ENCODE measurements around the gene NT5E. TPM values are rescaled to one million over a fixed set of nuclear protein-coding genes. Genes with fewer than 3 reads are reported as not detected.

Gene NT5E
- polyA plus RNA-seq, 1 of the 3 experiments (the other 2 are of a cell fraction), result 443 TPM

- Histone ChIP-seq H3K4me3 (ENCODE audit: low read depth in 2 of 2, low read length in 1 of 2) (no peak overlapping the region), H3K27ac (ENCODE audit: low read depth in 2 of 2, low read length in 1 of 2) (no peak overlapping the region), H3K79me2 (ENCODE audit: insufficient read depth) (no peaks in the 10 kb centered on the region), H3K9me3 (peaks cover 4% of the 10 kb centered on the region; the same call in 1 of the 2 replicates), H3K36me3 (replicated peaks in 1 of 2; ENCODE audit: control insufficient read depth in 1 of 2, insufficient read depth in 2 of 2, low read length in 1 of 2) (no peaks in the 10 kb centered on the region), H4K20me1 (ENCODE audit: insufficient read depth) (no peaks in the 10 kb centered on the region), H3K9me2 (no peaks in the 10 kb centered on the region), H3K4me2 (no peak overlapping the region), H3K4me1 (ENCODE audit: control insufficient read depth in 1 of 2, insufficient read depth in 2 of 2, low read depth in 1 of 2, low read length in 1 of 2) (no peaks in the 10 kb centered on the region; a peak in 1 of 4 replicates), H3F3A (replicated peaks; ENCODE audit: insufficient read depth) (peaks cover 4% of the 10 kb centered on the region), H2AFZ (ENCODE audit: low read depth) (no peak overlapping the region), H3K9ac (no peak overlapping the region), H3K27me3 (ENCODE audit: insufficient read depth) (no peaks in the 10 kb centered on the region)
- DNase-seq, result no peak
- 54% methylated on average over 1 of the region's 1 CpG for WGBS (ENCODE audit: low lambda C conversion rate)
- CTCF ChIA-PET, result no interaction called here
- POLR2A ChIA-PET, result no interaction called here
- no peak for TF ChIP-seq JUND (IDR thresholded peaks at IDR 0.05)
- TF ChIP-seq TCF12 (IDR thresholded peaks at IDR 0.05), result no peak
- TF ChIP-seq, protein P1, sequence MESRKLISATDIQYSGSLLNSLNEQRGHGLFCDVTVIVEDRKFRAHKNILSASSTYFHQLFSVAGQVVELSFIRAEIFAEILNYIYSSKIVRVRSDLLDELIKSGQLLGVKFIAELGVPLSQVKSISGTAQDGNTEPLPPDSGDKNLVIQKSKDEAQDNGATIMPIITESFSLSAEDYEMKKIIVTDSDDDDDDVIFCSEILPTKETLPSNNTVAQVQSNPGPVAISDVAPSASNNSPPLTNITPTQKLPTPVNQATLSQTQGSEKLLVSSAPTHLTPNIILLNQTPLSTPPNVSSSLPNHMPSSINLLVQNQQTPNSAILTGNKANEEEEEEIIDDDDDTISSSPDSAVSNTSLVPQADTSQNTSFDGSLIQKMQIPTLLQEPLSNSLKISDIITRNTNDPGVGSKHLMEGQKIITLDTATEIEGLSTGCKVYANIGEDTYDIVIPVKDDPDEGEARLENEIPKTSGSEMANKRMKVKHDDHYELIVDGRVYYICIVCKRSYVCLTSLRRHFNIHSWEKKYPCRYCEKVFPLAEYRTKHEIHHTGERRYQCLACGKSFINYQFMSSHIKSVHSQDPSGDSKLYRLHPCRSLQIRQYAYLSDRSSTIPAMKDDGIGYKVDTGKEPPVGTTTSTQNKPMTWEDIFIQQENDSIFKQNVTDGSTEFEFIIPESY (IDR thresholded peaks at IDR 0.05; ENCODE audit: borderline replicate concordance, low read depth), result no peak
- TF ChIP-seq RCOR1 (IDR thresholded peaks at IDR 0.05; ENCODE audit: low read length), result no peak
- TF ChIP-seq MXI1 (IDR thresholded peaks at IDR 0.05; ENCODE audit: low read depth, low read length), result no peak
- TF ChIP-seq MEF2A (IDR thresholded peaks at IDR 0.05; ENCODE audit: borderline replicate concordance, low read depth), result no peak
- no peak for TF ChIP-seq FOXM1 (IDR thresholded peaks at IDR 0.05; ENCODE audit: low read depth)
- no peak for TF ChIP-seq CTCF (IDR thresholded peaks at IDR 0.05)
- no peak for TF ChIP-seq IRF3 (IDR thresholded peaks at IDR 0.05; ENCODE audit: low read depth, low read length)
Observed at GRCh38 chr6:85428486-85428885, 21.4 kb upstream of the NT5E start.

DNA sequence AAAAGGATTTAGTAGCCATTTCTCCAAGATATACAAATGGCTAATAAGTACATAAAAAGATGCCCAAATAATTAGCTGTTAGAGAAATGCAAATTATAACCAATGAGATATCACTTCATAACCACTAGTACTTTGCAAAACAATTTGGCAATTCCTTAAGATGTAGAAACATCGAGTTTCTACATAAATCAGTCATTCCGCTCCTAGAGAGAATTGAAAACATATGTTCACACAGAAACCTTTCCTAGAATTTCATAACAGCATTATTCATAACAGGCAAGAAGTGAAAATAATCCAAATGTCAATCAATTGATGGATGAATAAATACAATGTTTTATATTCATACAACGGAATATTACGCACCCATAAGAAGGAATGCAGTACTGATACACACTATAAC is 20.5 kb upstream of the NT5E start:
- H3K9me3 ChIP-seq, result peaks cover 9% of the 10 kb centered on the region
- ChIA-PET POLR2A (no interaction called here), CTCF (interaction anchor here (0.6 to 1.7 kb wide), 2 partner anchors 53 to 54 kb away, joined by 3 to 4 read pairs; no protein-coding TSS in a partner anchor)
- no peak overlapping the region for H3K9ac ChIP-seq
- DNase-seq, result no peak
- H4K20me1 ChIP-seq (ENCODE audit: insufficient read depth), result no peaks in the 10 kb centered on the region
- H2AFZ ChIP-seq (ENCODE audit: low read depth), result no peak overlapping the region
- no peaks in the 10 kb centered on the region for H3K79me2 ChIP-seq (ENCODE audit: insufficient read depth)
- WGBS (ENCODE audit: low lambda C conversion rate), result 81% methylated on average over 4 of the region's 4 CpGs
- no peak overlapping the region for H3K4me3 ChIP-seq (ENCODE audit: low read depth in 2 of 2, low read length in 1 of 2)
- no peaks in the 10 kb centered on the region for H3K9me2 ChIP-seq
- no peaks in the 10 kb centered on the region for H3K4me1 ChIP-seq (ENCODE audit: control insufficient read depth in 1 of 2, insufficient read depth in 2 of 2, low read depth in 1 of 2, low read length in 1 of 2)
- no peaks in the 10 kb centered on the region for H3K27me3 ChIP-seq (ENCODE audit: insufficient read depth)
- no peaks in the 10 kb centered on the region for H3K36me3 ChIP-seq (replicated peaks in 1 of 2; ENCODE audit: control insufficient read depth in 1 of 2, insufficient read depth in 2 of 2, low read length in 1 of 2)
- H3K4me2 ChIP-seq, result no peak overlapping the region
- no peak overlapping the region for H3K27ac ChIP-seq (ENCODE audit: low read depth in 2 of 2, low read length in 1 of 2)
- peaks cover 4% of the 10 kb centered on the region for H3F3A ChIP-seq (replicated peaks; ENCODE audit: insufficient read depth)
- TF ChIP-seq RXRA (IDR thresholded peaks at IDR 0.05; ENCODE audit: borderline replicate concordance, low read depth) (no peak), PBX3 (IDR thresholded peaks at IDR 0.05) (no peak), TCF12 (IDR thresholded peaks at IDR 0.05) (peak; percentile 41), MEF2A (IDR thresholded peaks at IDR 0.05; ENCODE audit: borderline replicate concordance, low read depth) (no peak)
